ENCODE results near the gene MLST8.
"Not testable (repeated sequence)": the region's sequence is repeated elsewhere in the genome, so short reads cannot be mapped to it uniquely, and the experiment has no call there.

DNA sequence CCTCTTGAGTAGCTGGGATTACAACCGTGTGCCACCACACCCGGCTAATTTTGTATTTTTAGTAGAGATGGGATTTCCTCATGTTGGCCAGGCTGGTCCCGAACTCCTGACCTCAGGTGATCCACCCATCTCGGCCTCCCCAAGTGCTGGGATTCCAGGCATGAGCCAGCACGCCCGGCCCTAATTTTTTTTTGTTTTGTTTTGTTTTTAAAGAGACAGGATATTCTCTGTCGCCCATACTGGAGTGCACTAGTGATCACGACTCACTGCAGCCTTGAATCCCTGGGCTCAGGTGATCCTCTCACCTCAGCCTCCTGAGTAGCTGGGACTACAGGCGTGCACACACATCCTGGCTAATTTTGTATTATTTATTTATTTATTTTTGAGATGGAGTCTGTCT is 35.1 kb downstream of the MLST8 start:
- not testable (repeated sequence) for TF ChIP-seq POLR2A (IDR thresholded peaks at IDR 0.05); POLR2AphosphoS5 (IDR thresholded peaks at IDR 0.05; ENCODE audit: insufficient read depth in 1 of 2, low read depth in 1 of 2)
- TF ChIP-seq, protein P1, sequence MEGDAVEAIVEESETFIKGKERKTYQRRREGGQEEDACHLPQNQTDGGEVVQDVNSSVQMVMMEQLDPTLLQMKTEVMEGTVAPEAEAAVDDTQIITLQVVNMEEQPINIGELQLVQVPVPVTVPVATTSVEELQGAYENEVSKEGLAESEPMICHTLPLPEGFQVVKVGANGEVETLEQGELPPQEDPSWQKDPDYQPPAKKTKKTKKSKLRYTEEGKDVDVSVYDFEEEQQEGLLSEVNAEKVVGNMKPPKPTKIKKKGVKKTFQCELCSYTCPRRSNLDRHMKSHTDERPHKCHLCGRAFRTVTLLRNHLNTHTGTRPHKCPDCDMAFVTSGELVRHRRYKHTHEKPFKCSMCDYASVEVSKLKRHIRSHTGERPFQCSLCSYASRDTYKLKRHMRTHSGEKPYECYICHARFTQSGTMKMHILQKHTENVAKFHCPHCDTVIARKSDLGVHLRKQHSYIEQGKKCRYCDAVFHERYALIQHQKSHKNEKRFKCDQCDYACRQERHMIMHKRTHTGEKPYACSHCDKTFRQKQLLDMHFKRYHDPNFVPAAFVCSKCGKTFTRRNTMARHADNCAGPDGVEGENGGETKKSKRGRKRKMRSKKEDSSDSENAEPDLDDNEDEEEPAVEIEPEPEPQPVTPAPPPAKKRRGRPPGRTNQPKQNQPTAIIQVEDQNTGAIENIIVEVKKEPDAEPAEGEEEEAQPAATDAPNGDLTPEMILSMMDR (IDR thresholded peaks at IDR 0.05): not testable (repeated sequence)

Data from vagina (tissue), 2 donors.